ENCODE results near the gene CCDC85A. TPM values are rescaled to one million over a fixed set of nuclear protein-coding genes. Genes with fewer than 3 reads are reported as not detected.

The CCDC85A gene
- total and polyA plus RNA-seq, 4 donors: 12.1 to 26.4 (median 23.5) TPM

DNA sequence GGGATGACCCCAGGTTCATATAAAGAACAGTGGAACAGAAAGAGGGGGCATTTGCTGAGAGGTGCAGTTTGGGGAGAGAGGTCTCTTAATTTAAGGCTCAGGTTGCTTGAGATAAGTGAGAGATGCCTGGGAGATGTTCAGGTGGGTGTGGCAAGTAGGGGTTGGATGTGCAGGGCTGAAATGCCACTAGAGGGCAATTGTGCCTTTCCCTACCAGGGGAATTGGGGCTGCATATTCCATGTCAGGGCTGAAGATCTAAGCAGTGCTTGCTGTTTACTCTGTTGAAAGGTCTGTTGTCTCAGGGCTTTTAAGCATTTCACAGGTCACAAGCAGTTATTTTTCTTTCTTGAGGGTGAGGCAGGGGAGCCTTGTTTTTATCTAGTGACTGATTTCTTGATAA, 7.8 kb downstream of the CCDC85A start:
- H3K4me3 ChIP-seq (ENCODE audit: low read depth, low read length): no peak overlapping the region
- no peaks in the 10 kb centered on the region for H3K4me1 ChIP-seq (ENCODE audit: control insufficient read depth, insufficient read depth, low read length)
- no peaks in the 10 kb centered on the region for H3K9me3 ChIP-seq (ENCODE audit: control insufficient read depth, insufficient read depth, low read length)
- DNase-seq (ENCODE audit: low read depth in 4 of 6, low spot score in 6 of 6): peak in 2 of 6 donors; percentile 45 to 48
- H3K27me3 ChIP-seq (ENCODE audit: control insufficient read depth, insufficient read depth, low read length): no peaks in the 10 kb centered on the region
- peaks cover 10% of the 10 kb centered on the region for H3K36me3 ChIP-seq (ENCODE audit: control insufficient read depth, insufficient read depth, low read length)
- H3K27ac ChIP-seq (ENCODE audit: low read depth, low read length): no peak overlapping the region

DNA sequence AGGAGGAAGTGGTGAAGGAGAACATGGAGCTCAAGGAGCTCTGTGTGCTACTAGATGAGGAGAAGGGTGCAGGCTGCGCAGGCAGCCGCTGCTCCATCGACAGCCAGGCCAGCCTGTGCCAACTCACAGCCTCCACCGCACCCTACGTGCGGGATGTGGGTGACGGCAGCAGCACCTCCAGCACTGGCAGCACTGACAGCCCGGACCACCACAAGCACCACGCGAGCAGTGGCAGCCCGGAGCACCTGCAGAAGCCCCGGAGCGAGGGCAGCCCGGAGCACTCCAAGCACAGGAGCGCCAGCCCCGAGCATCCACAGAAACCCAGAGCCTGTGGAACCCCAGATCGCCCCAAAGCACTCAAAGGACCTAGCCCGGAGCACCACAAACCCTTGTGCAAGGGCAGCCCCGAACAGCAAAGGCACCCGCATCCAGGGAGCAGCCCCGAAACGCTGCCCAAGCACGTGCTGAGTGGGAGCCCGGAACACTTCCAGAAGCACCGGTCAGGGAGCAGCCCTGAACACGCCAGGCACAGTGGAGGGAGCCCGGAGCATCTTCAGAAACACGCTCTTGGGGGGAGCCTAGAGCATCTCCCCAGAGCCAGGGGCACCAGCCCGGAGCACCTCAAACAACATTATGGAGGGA, 9.0 kb downstream of the CCDC85A start:
- H3K9me3 ChIP-seq (ENCODE audit: control insufficient read depth, insufficient read depth, low read length): no peaks in the 10 kb centered on the region
- H3K4me1 ChIP-seq (ENCODE audit: control insufficient read depth, insufficient read depth, low read length): no peaks in the 10 kb centered on the region
- no peaks in the 10 kb centered on the region for H3K27me3 ChIP-seq (ENCODE audit: control insufficient read depth, insufficient read depth, low read length)
- H3K36me3 ChIP-seq (ENCODE audit: control insufficient read depth, insufficient read depth, low read length): peaks cover 10% of the 10 kb centered on the region
- WGBS (ENCODE audit: insufficient coverage): 97% methylated on average over 29 of the region's 29 CpGs
- no peak for DNase-seq (ENCODE audit: low read depth in 4 of 6, low spot score in 6 of 6)
- no peak overlapping the region for H3K27ac ChIP-seq (ENCODE audit: low read depth, low read length)
- no peak overlapping the region for H3K4me3 ChIP-seq (ENCODE audit: low read depth, low read length)

GRCh38 chr2:56195563-56195962, 11.8 kb downstream of the CCDC85A start:
- Histone ChIP-seq H3K27me3 (ENCODE audit: control insufficient read depth, insufficient read depth, low read length) (no peaks in the 10 kb centered on the region), H3K4me1 (ENCODE audit: control insufficient read depth, insufficient read depth, low read length) (no peaks in the 10 kb centered on the region), H3K9me3 (ENCODE audit: control insufficient read depth, insufficient read depth, low read length) (no peaks in the 10 kb centered on the region), H3K4me3 (ENCODE audit: low read depth, low read length) (no peak overlapping the region), H3K27ac (ENCODE audit: low read depth, low read length) (no peak overlapping the region), H3K36me3 (ENCODE audit: control insufficient read depth, insufficient read depth, low read length) (peaks cover 10% of the 10 kb centered on the region)
- no peak for DNase-seq (ENCODE audit: low read depth in 4 of 6, low spot score in 6 of 6)

- WGBS (ENCODE audit: insufficient coverage): no CpG with 5 or more reads among the region's 7 CpGs
- no peaks in the 10 kb centered on the region for H3K4me1 ChIP-seq (ENCODE audit: control insufficient read depth, insufficient read depth, low read length)
- DNase-seq (ENCODE audit: low read depth in 4 of 6, low spot score in 6 of 6): no peak
- no peaks in the 10 kb centered on the region for H3K9me3 ChIP-seq (ENCODE audit: control insufficient read depth, insufficient read depth, low read length)
- H3K36me3 ChIP-seq (ENCODE audit: control insufficient read depth, insufficient read depth, low read length): peaks cover 5% of the 10 kb centered on the region
- H3K27me3 ChIP-seq (ENCODE audit: control insufficient read depth, insufficient read depth, low read length): no peaks in the 10 kb centered on the region
- H3K4me3 ChIP-seq (ENCODE audit: low read depth, low read length): no peak overlapping the region
- no peak overlapping the region for H3K27ac ChIP-seq (ENCODE audit: low read depth, low read length)
These were observed 14.0 kb downstream of the CCDC85A start for GRCh38 chr2:56197816-56198215.

DNA sequence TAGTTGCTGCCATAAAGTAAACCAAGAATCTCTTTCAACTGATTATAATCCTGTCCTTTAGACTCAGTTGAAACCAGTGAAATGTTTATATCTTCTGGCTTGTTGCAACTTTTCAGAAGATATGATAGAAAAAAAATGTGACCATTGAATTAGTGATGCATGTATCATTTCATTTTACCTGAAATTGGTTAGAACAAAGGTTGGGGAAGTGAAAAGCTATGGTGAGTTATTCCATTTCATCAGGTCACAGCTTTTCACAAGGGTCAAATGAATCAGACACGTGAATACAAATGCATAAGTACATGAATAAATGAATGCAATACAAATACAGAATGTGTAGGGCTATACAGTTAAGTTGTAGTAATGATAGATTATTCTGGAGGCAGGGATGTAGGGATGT, 15.1 kb downstream of the CCDC85A start:
- no peak overlapping the region for H3K27ac ChIP-seq (ENCODE audit: low read depth, low read length)
- H3K27me3 ChIP-seq (ENCODE audit: control insufficient read depth, insufficient read depth, low read length): no peaks in the 10 kb centered on the region
- DNase-seq (ENCODE audit: low read depth in 4 of 6, low spot score in 6 of 6): no peak
- H3K4me1 ChIP-seq (ENCODE audit: control insufficient read depth, insufficient read depth, low read length): no peaks in the 10 kb centered on the region
- H3K36me3 ChIP-seq (ENCODE audit: control insufficient read depth, insufficient read depth, low read length): no peaks in the 10 kb centered on the region
- no peaks in the 10 kb centered on the region for H3K9me3 ChIP-seq (ENCODE audit: control insufficient read depth, insufficient read depth, low read length)
- H3K4me3 ChIP-seq (ENCODE audit: low read depth, low read length): no peak overlapping the region
- no CpG with 5 or more reads among the region's 1 CpG for WGBS (ENCODE audit: insufficient coverage)

GRCh38 chr2:56199492-56199891, 15.7 kb downstream of the CCDC85A start:
- no peaks in the 10 kb centered on the region for H3K27me3 ChIP-seq (ENCODE audit: control insufficient read depth, insufficient read depth, low read length)
- H3K4me3 ChIP-seq (ENCODE audit: low read depth, low read length): no peak overlapping the region
- H3K27ac ChIP-seq (ENCODE audit: low read depth, low read length): no peak overlapping the region
- no peaks in the 10 kb centered on the region for H3K9me3 ChIP-seq (ENCODE audit: control insufficient read depth, insufficient read depth, low read length)
- H3K4me1 ChIP-seq (ENCODE audit: control insufficient read depth, insufficient read depth, low read length): no peaks in the 10 kb centered on the region
- no CpG with 5 or more reads among the region's 1 CpG for WGBS (ENCODE audit: insufficient coverage)
- H3K36me3 ChIP-seq (ENCODE audit: control insufficient read depth, insufficient read depth, low read length): no peaks in the 10 kb centered on the region
- DNase-seq (ENCODE audit: low read depth in 4 of 6, low spot score in 6 of 6): no peak

- Histone ChIP-seq H3K27me3 (ENCODE audit: control insufficient read depth, insufficient read depth, low read length) (no peaks in the 10 kb centered on the region), H3K4me3 (ENCODE audit: low read depth, low read length) (no peak overlapping the region), H3K9me3 (ENCODE audit: control insufficient read depth, insufficient read depth, low read length) (no peaks in the 10 kb centered on the region), H3K4me1 (ENCODE audit: control insufficient read depth, insufficient read depth, low read length) (no peaks in the 10 kb centered on the region), H3K36me3 (ENCODE audit: control insufficient read depth, insufficient read depth, low read length) (no peaks in the 10 kb centered on the region), H3K27ac (ENCODE audit: low read depth, low read length) (no peak overlapping the region)
- 79% methylated on average over 2 of the region's 3 CpGs for WGBS (ENCODE audit: insufficient coverage)
- DNase-seq (ENCODE audit: low read depth in 4 of 6, low spot score in 6 of 6): peak in 1 of 6 donors; percentile 62
These were observed 18.8 kb downstream of the CCDC85A start for GRCh38 chr2:56202381-56203121.

GRCh38 chr2:56204556-56204955, 20.8 kb downstream of the CCDC85A start:
- 100% methylated on average over 1 of the region's 3 CpGs for WGBS (ENCODE audit: insufficient coverage)

DNA sequence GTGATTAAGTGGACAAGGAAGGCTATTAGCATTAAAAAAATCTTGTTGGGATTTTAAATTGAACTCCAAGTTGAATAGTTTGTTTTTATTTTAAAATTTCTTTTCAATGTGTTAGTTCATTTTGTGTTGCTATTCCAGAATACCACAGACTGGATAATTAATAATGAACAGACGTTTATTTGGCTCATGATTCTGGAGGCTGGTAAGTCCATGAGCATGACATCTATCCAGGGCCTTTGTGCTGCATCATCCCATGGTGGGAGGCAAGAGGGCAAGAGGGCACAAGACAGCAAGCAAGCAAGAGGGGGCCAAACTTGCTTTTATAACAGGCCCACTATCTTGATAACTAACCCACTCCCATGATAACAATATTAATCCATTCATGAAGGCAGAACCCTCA, 22.5 kb downstream of the CCDC85A start:
- no peaks in the 10 kb centered on the region for H3K27me3 ChIP-seq (ENCODE audit: control insufficient read depth, insufficient read depth, low read length)
- no peak overlapping the region for H3K4me3 ChIP-seq (ENCODE audit: low read depth, low read length)
- no peak overlapping the region for H3K27ac ChIP-seq (ENCODE audit: low read depth, low read length)
- no peaks in the 10 kb centered on the region for H3K36me3 ChIP-seq (ENCODE audit: control insufficient read depth, insufficient read depth, low read length)
- H3K9me3 ChIP-seq (ENCODE audit: control insufficient read depth, insufficient read depth, low read length): no peaks in the 10 kb centered on the region
- DNase-seq (ENCODE audit: low read depth in 4 of 6, low spot score in 6 of 6): no peak
- no CpG with 5 or more reads among the region's 1 CpG for WGBS (ENCODE audit: insufficient coverage)
- H3K4me1 ChIP-seq (ENCODE audit: control insufficient read depth, insufficient read depth, low read length): no peaks in the 10 kb centered on the region

More at GRCh38 chr2:56204556-56204955, 20.8 kb downstream of the CCDC85A start:
- Histone ChIP-seq H3K27ac (ENCODE audit: low read depth, low read length) (no peak overlapping the region), H3K4me1 (ENCODE audit: control insufficient read depth, insufficient read depth, low read length) (no peaks in the 10 kb centered on the region), H3K4me3 (ENCODE audit: low read depth, low read length) (no peak overlapping the region), H3K27me3 (ENCODE audit: control insufficient read depth, insufficient read depth, low read length) (no peaks in the 10 kb centered on the region), H3K36me3 (ENCODE audit: control insufficient read depth, insufficient read depth, low read length) (no peaks in the 10 kb centered on the region), H3K9me3 (ENCODE audit: control insufficient read depth, insufficient read depth, low read length) (no peaks in the 10 kb centered on the region)
- DNase-seq (ENCODE audit: low read depth in 4 of 6, low spot score in 6 of 6): no peak

DNA sequence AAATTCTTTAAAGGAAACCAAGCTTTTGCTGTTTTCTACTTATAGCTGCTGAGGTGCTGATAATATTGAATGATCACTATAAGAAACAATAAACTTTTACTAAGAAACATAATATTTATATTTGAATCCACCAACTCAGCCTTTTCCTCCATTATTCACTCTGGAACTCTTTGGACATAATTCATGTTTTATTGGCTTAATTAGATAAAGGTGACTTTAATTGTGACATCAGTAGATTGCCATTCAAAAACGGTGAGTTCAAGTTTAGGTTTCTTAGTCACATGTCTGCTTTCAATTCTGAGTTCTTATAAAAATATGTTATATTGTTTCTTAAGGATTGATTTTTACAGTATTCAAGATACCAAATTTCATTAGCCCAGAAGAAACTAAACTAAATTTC, 24.0 kb downstream of the CCDC85A start:
- H3K27me3 ChIP-seq (ENCODE audit: control insufficient read depth, insufficient read depth, low read length): no peaks in the 10 kb centered on the region
- H3K27ac ChIP-seq (ENCODE audit: low read depth, low read length): no peak overlapping the region
- H3K9me3 ChIP-seq (ENCODE audit: control insufficient read depth, insufficient read depth, low read length): no peaks in the 10 kb centered on the region
- no CpG with 5 or more reads among the region's 1 CpG for WGBS (ENCODE audit: insufficient coverage)
- no peaks in the 10 kb centered on the region for H3K36me3 ChIP-seq (ENCODE audit: control insufficient read depth, insufficient read depth, low read length)
- H3K4me3 ChIP-seq (ENCODE audit: low read depth, low read length): no peak overlapping the region
- H3K4me1 ChIP-seq (ENCODE audit: control insufficient read depth, insufficient read depth, low read length): no peaks in the 10 kb centered on the region
- DNase-seq (ENCODE audit: low read depth in 4 of 6, low spot score in 6 of 6): no peak
